Measurements from ENCODE around the gene PPP6R2. TPM values are rescaled to one million over a fixed set of nuclear protein-coding genes. Genes with fewer than 3 reads are reported as not detected.
A peak's percentile ranks its signal among the peaks of the same experiment; 100 is the strongest.

PPP6R2 gene, protein sequence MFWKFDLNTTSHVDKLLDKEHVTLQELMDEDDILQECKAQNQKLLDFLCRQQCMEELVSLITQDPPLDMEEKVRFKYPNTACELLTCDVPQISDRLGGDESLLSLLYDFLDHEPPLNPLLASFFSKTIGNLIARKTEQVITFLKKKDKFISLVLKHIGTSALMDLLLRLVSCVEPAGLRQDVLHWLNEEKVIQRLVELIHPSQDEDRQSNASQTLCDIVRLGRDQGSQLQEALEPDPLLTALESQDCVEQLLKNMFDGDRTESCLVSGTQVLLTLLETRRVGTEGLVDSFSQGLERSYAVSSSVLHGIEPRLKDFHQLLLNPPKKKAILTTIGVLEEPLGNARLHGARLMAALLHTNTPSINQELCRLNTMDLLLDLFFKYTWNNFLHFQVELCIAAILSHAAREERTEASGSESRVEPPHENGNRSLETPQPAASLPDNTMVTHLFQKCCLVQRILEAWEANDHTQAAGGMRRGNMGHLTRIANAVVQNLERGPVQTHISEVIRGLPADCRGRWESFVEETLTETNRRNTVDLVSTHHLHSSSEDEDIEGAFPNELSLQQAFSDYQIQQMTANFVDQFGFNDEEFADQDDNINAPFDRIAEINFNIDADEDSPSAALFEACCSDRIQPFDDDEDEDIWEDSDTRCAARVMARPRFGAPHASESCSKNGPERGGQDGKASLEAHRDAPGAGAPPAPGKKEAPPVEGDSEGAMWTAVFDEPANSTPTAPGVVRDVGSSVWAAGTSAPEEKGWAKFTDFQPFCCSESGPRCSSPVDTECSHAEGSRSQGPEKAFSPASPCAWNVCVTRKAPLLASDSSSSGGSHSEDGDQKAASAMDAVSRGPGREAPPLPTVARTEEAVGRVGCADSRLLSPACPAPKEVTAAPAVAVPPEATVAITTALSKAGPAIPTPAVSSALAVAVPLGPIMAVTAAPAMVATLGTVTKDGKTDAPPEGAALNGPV
- 67.7 and 74.7 TPM in 2 replicates for total RNA-seq (2014; rRNA removed; shearing (Covaris generic))
- 71.4 and 93.0 TPM in 2 replicates for polyA plus RNA-seq (2015; cell fraction: cytosol; rRNA removed)
- 152 and 165 TPM in 2 replicates for polyA plus RNA-seq (2015; cell fraction: nucleus; rRNA removed)

DNA sequence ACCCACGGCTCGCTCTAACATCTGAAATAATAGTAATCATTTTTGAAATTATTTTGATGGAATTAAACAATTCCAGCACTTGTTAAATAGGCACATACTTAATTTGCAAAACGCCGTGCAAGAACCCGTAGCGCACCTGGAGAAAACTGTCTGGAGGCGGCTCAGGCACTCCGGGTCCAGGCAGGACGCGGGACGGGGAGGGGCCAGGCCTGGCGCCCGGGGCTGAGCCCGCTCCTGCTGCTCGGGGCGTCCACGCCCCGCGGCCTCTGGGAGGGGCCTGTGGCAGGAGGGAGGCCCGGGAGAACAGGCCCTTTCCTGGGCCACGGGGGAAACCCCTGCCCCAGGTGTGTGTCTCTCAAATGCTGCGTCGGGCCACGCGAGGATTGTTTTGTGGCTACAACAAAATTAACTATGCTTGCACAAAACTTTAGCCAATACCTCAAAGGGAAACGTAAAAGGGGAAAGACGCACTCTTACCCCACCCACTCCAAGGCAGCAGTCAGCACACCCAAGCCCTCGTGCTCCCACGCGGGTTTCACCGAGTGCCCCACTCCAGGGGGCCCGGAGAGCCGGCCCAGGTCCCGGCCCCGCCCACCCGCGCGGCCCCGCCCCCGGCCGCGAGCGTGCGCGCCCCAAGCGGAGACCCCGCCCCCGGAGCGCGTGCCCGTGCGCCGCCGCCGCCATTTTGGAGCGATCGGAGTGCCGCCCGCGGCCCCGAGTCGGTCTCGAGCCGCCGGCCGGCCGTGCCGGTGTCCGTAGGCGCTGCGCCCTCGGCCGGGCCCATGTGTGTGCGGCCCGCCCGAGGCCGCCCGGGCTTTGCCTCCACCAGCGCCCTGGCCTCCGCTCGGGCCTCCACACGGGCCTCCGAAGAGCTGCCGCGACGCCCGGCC, at the start of gene PPP6R2:
Gene PPP6R2, plus strand, starts transcription at position 677 of the 890 bp plus-strand sequence. CDS start 50,582 bp downstream, outside the sequence.
- in situ Hi-C loops (cut with HindIII; ENCODE audit: low pct_unique_long_range_greater_than_20kb, low sequenced_read_pairs), result no loop called here
- peak; percentile 76 for DNase-seq (ENCODE audit: low read depth, low spot score)

DNA sequence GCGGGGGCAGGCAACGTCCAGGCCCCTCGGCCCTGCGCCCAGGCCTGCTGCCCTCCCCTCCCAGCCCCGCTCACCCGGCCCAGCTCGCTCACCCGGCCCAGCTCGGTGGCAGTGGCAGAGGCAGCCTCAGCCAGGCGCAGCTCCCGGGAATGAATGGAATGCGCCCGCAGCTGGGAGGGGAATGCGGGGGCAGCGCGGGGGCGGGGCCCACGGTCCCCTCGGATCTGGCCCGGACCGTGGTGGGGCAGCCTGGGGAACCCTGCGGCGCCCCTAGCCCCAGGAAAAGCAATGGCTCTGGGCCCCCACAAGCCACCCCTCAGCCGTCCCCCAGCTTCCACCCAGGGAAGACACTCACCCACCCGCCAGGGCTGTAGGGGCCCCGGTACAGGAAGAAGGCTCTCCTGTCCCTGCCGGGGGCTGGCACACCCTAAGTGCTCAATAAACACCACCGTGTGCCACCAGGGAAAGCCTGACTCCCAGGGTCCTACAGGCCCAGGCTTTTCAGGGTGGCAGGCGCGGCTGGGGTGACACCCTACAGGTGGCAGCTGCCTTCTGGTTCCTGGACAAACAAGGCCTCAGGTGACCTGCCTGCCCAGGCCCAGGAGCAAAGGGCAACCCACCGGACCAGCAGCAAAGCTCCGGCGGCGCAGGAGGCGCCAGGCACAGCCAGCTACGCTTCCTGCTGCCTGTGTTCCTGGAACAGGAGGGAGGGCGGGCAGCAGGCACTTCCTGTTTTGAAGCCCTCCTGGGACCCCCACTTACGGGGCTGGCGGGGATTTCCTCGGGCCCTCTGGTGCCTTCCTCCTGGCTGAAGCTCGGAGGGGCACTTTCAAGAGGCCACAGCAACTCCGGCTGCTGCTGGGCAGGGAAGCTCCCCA, 49.4 kb upstream of the PPP6R2 start:
- in situ Hi-C loops (cut with HindIII; ENCODE audit: low pct_unique_long_range_greater_than_20kb, low sequenced_read_pairs), result no loop called here
- DNase-seq (ENCODE audit: low read depth, low spot score), result no peak

DNA sequence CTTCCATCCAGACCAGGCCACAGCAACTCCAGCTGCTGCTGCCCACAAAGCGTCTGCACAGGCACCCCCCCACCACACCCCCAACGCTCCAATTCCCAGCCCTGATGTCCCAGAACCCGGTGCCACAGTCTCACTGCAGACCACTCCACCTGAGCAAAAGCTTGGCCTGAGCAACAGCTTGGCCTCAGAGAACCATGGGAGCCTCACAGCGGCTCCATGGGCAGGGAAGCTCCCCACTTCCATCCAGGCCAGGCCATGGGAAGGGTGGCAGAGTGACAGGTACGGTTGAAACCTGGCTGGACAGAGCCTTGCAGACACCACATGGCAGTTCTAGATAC, 48.8 kb upstream of the PPP6R2 start:
- in situ Hi-C loops (cut with HindIII; ENCODE audit: low pct_unique_long_range_greater_than_20kb, low sequenced_read_pairs), result no loop called here
- no peak for DNase-seq (ENCODE audit: low read depth, low spot score)

DNA sequence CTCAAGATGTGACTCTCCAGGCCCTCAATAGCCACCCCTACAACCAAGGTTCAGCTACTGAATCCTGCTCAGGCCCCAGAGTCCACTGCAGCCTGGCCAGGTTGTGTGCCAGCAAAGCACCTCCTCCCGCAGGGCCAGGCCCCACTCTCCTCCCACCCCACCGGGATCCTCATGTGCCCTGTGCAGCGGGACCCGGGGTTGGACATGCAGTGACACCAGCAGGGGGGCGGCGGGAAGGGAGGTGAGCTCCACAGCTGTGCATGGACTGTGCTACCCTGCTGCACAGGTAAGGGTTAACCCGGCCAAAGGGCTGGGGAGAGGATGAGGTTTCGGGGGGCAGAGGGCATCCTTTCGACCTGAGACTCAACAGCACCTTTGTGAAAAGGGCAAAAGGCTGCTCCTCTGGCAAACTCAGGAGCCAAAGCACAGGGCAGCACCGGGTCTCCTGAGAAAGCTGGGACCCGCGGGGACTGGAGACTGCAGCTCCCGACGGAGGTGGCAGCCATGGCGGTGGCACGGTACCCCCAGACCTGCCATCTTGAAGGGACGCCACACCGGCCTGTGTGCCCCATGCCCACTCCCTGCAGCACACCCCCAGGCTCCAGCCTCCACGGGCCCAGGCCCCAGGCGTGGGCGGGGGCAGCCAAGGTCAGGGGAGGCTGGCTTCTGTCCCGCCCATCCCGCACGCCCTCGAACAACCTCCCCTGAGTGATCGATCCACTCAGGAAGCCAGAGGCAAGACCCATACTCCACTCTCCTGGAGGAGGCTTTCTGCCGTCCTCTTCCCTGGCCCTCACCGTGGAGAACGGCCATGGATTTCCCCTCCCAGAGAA, 46.3 kb upstream of the PPP6R2 start:
- no peak for DNase-seq (ENCODE audit: low read depth, low spot score)
- in situ Hi-C loops (cut with HindIII; ENCODE audit: low pct_unique_long_range_greater_than_20kb, low sequenced_read_pairs), result no loop called here

DNA sequence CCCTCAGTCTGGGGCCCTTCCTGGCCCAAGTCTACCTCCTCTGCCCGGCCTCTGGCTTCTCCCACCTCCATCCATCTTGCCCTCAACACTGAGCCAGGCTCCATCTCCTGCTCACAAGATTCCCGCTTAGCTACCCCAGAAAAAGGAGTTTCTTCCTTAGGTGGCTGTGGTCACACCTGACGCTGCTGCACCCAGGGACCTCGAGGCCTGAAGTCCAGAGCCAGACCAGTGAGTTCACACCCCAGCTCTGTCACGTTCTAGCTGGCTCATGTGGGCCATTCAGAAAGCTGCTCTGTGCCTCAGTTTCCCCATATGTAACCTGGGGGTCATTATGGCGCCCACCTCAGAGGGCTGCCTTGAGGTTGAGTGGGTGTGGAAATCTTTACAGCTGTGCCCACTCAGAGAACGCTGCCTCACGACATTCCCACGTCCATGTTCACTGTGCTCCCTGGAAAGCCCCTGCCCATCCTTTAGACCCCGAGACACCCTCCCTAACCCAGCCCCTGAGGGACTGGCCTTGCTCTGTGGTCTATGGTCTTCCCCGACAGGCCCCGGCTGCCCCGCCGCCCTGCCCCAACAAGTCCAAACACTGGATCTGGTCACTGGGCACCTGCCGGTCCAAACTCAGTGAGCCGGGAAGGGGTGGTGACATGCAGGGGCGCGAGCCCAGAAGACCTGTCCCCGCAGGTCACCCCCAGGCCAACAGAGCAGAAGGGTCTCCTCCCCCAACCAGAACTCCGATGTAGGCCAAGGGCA, 45.4 kb upstream of the PPP6R2 start:
- in situ Hi-C loops (cut with HindIII; ENCODE audit: low pct_unique_long_range_greater_than_20kb, low sequenced_read_pairs), result no loop called here
- no peak for DNase-seq (ENCODE audit: low read depth, low spot score)

DNA sequence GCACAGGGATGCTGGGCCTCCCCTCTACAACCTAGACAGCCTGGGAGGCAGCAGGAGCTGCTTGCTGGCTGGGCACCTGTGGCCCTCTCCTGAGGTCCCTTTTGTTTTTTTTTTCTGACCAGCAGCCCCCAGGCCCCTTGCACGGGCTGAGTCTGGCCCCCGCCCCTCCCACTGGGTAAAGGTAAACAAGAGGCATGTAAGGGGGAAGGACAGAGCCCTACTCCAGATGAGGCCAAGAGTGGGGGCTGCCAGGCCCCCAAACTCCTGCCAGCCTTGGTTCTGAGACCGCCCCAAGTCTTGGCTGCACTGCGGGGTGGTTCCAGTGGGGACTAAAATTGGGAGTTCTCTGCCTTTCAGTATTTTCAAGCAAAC, 44.9 kb upstream of the PPP6R2 start:
- in situ Hi-C loops (cut with HindIII; ENCODE audit: low pct_unique_long_range_greater_than_20kb, low sequenced_read_pairs), result no loop called here
- no peak for DNase-seq (ENCODE audit: low read depth, low spot score)

DNA sequence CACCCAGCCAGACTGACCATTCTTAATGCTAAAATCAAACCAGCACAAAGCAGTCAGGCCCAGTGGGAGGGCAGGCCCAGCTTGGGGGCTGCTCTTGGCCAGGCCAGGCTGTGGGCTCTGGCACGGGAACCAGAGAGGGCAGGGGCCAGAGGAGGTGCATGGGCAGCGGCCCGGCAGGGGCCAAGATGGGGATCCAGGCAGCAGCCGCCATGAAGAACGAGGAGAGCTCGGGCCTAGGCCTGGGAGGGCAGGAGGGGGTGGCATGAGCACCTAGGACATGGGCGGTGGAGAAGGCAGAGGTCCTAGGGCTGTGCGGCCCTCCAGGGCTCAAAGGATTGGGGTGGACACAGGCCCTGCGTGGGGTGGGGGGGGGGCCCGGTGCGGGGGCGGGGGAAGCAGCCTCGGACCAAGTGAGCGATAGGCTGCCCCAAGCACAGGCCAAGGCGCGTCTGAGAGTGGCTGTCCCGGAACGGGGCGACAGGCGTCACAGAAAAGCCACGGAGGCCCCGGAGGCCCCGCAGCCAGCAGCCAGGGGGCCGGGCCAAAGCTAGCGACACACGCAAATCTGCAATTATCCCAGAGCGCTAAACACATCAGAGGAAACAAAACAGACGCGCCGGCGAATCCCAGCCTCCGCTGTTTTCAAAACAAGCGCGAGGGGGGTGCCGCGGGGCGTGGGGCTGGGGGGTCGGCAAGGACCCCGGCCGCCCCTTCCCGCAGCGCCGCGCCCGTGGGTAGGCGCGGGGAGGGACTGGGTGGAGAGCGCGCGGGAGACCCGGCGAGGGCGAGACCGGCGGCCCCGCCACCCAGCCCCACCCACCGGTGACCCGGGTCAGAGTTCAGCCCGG, 44.0 kb upstream of the PPP6R2 start:
- in situ Hi-C loops (cut with HindIII; ENCODE audit: low pct_unique_long_range_greater_than_20kb, low sequenced_read_pairs), result no loop called here
- DNase-seq (ENCODE audit: low read depth, low spot score), result no peak

DNA sequence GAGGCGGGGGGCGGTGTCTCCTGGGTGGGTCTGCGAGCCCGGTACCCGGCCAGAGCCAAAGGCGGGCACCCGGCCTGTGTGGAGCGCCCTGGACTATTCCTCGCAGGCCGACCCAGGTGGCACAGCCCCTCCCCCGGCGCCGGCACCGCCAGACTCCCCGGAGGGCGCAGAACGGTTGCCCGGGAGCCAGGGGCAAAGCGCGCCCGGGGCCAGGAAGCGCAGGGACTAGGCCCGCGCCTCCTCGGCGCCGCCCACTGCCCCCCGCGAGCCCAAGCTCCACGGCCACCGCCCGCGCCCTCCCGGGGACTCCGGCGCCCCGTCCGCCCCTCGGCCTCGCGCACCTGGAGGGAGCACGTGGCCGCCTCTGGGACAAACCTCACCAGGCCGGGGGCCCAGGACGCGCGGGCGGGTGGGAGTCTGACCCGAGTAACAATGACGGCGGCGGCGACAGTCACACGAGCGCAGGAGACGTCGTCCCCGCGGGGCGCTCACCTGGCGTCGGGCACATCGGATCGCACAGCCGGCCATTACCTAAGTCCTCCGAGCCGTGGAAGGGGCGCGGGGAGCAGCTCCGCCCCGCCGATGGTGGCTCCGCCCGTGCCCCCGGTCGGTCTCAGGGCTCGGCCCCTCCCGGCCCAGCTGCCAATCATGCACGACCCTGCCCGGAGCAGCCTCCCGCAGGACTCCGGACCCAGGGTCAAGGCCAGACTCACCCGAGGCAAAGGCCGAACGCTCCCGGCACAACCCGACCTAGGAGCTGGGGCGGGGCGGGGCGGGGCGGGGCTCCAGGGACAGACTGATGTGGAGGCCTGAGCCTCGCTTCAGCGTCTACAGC, 43.1 kb upstream of the PPP6R2 start:
- in situ Hi-C loops (cut with HindIII; ENCODE audit: low pct_unique_long_range_greater_than_20kb, low sequenced_read_pairs), result no loop called here

DNA sequence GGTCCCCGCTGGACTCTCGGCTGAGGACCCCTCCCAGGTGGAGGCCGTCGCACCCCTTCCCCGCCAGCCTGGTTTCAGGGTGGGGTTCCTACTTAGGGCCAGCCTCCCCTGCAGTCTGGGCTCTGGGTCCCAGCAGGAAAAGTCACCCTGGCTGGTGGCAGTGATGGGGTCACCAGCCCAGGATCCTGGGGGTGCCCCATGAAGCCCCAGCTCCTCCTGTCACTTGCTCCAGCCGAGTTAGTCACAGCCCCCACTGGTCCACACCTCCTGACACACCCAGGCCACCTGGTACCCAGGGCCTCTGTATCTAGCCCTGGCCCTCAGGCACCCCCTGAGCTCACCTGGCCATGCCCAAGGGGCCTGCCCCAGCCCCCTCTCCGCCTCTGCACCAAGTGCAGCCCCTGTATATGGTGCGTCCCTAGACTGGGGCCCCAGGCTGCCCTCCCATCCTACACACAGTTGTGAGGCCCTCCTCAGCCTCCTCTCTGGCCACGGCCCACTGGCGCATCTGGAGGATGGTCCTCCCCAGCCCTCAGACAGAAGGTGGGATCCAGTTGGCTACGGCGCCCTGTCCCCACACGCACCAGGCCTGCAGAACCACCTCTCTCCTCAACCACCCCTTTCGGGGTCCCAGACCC, 42.4 kb upstream of the PPP6R2 start:
- in situ Hi-C loops (cut with HindIII; ENCODE audit: low pct_unique_long_range_greater_than_20kb, low sequenced_read_pairs), result no loop called here
- no peak for DNase-seq (ENCODE audit: low read depth, low spot score)

More for the DNA sequence above, 43.1 kb upstream of the PPP6R2 start:
- no peak for DNase-seq (ENCODE audit: low read depth, low spot score)

DNA sequence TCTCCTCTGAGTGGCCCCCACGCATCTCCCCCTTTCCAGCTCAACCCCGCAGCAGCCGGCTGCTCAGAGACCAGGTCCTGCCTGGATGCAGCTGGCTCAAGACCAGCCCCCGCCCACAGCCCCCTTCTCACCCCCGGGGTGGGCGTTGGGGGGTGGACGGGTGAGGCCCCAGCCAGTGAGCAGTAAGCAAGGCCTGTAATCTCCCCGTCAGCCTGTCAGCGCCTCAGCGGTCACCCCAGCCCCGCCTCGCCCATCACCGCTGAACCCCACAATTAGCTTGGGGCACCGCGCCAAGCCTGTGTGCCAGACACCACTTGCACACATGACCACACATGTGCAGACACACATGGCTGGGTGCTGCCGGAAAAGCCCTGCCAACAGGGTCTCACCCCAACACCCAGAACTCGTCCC, 41.5 kb upstream of the PPP6R2 start:
- in situ Hi-C loops (cut with HindIII; ENCODE audit: low pct_unique_long_range_greater_than_20kb, low sequenced_read_pairs), result no loop called here
- DNase-seq (ENCODE audit: low read depth, low spot score), result no peak

DNA sequence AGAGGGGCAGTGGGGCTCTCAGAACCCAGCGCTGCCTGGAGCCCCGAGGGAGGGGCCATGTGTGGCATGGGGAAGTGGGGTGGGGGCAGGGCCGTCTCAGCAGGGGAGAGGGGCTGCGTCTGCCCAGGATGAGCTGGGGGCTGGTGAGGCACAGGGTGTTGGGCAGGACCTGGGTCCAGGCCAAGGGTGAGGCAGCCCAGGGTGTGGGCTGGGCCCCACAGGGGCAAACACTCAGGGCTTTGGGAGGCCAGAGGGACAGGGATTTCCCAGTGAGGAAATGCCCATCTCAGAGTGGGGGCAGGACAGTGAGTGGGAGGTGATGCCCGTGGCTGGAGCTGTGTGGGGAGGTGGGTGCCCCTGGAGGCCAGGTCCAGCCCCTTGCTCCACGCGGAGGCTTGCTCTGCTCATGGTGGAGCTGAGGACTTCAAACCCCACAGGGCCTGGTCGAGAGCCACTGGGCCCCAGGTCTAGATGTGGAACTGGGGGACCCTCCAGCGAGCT, 41.0 kb upstream of the PPP6R2 start:
- DNase-seq (ENCODE audit: low read depth, low spot score), result no peak
- in situ Hi-C loops (cut with HindIII; ENCODE audit: low pct_unique_long_range_greater_than_20kb, low sequenced_read_pairs), result no loop called here

DNA sequence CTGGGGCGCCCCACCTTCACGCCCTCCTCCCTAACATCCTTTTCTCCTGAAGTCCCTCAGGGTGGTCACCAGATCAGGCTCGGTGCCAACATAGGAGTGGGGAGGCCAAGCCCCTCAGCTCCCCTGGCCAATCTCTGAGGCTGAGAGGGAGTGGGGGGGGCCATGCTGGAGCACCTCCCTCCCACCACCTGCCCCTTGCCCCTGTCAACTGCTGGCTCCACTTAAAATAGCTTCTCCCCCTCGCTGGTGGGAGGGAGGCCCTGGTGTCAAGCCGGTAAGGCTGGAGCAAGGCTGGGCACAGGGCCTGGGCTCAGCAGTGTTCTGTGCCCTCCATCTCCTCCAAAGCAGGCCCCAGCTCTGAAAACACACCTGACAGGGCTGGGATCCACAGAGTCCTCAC, 40.6 kb upstream of the PPP6R2 start:
- no peak for DNase-seq (ENCODE audit: low read depth, low spot score)
- in situ Hi-C loops (cut with HindIII; ENCODE audit: low pct_unique_long_range_greater_than_20kb, low sequenced_read_pairs), result no loop called here

DNA sequence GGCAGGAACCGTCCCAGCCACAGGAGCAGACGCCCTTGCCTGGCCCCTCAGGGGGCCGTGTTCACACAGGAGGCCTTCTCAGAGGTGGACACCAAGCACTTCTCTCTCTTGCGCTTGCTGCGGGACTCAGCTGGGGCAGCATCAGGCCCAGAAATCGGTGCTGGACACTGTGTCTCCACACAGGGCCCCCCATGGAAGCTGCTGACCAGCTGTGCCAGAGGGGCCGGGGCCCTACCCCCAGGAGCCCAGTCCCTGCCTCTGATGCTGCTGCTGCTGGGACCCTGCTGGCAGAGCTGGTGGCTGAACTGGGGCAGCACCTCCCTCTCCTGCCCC, 39.6 kb upstream of the PPP6R2 start:
- in situ Hi-C loops (cut with HindIII; ENCODE audit: low pct_unique_long_range_greater_than_20kb, low sequenced_read_pairs), result no loop called here
- DNase-seq (ENCODE audit: low read depth, low spot score), result no peak

Data from SK-MEL-5 (cell line).